Astrocyte of the spinal cord (primary cell): ENCODE measurements around the gene JAG1.

Experiments used
- DNase-seq: peaks from one replicate; pipeline ENCODE4 v3.0.0; 2011; ENCODE audit warnings: low read depth, low spot score
- H3K4me3 ChIP-seq: 2 replicates; pipeline ENCODE4 v1.5.1; 2011; ENCODE audit warnings: low read depth, mild to moderate bottlenecking, low read length, moderate library complexity
- in situ Hi-C: cut with HindIII; loops from 2 replicates; pipeline ENCODE4 v1.10.0; 2017; ENCODE audit warnings: low sequenced_read_pairs
- TF ChIP-seq, protein P1 (sequence below): IDR thresholded peaks from 2 replicates; pipeline ENCODE4 v1.5.1; 2012; ENCODE audit warnings: low read depth, mild to moderate bottlenecking, low read length, inconsistent platforms

Gene JAG1

DNA sequence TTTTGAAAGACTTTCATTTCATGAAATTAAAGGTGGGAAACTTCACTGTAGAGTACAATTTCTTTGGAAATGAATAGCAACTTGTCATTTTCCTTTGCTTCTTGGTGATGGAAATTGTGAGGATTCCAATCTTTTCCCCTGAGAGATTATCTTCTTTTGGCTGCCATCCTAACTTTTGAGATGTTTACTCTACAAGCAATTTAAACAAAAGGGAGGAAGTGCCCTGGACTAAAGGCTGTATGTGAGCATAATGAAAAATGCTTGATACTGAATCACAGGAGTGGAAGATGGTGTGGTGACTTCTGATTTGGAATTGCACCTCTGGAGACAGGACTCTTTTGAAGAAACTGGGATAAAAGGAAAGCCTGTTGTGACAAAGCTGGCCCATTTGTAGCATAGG, 43.1 kb upstream of the JAG1 start:
- TF ChIP-seq, protein P1, sequence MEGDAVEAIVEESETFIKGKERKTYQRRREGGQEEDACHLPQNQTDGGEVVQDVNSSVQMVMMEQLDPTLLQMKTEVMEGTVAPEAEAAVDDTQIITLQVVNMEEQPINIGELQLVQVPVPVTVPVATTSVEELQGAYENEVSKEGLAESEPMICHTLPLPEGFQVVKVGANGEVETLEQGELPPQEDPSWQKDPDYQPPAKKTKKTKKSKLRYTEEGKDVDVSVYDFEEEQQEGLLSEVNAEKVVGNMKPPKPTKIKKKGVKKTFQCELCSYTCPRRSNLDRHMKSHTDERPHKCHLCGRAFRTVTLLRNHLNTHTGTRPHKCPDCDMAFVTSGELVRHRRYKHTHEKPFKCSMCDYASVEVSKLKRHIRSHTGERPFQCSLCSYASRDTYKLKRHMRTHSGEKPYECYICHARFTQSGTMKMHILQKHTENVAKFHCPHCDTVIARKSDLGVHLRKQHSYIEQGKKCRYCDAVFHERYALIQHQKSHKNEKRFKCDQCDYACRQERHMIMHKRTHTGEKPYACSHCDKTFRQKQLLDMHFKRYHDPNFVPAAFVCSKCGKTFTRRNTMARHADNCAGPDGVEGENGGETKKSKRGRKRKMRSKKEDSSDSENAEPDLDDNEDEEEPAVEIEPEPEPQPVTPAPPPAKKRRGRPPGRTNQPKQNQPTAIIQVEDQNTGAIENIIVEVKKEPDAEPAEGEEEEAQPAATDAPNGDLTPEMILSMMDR: no peak
- in situ Hi-C loops: no loop called here
- peak; percentile 45 for DNase-seq
- H3K4me3 ChIP-seq: no peak overlapping the region

DNA sequence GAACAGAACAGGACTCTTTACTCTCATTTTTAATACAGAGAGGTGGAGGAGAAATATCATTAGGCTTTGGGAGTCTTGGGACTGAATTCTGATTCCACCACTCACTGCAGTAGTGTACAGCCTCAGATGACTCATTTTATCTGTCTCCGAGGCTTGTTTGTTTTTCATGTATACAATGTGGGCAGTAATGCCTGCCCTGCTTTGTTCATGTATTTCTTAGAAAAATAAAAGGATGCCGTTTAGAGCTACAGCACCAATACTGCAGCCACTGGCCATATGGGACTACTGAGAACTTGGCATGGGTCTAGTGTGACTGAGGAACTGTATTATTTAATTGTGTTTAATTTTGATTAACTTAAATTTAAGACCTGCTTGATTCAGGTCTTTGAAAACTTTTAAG, 41.2 kb upstream of the JAG1 start:
- TF ChIP-seq, protein P1: no peak
- peak; percentile 70 for DNase-seq
- in situ Hi-C loops: no loop called here
- no peak overlapping the region for H3K4me3 ChIP-seq

DNA sequence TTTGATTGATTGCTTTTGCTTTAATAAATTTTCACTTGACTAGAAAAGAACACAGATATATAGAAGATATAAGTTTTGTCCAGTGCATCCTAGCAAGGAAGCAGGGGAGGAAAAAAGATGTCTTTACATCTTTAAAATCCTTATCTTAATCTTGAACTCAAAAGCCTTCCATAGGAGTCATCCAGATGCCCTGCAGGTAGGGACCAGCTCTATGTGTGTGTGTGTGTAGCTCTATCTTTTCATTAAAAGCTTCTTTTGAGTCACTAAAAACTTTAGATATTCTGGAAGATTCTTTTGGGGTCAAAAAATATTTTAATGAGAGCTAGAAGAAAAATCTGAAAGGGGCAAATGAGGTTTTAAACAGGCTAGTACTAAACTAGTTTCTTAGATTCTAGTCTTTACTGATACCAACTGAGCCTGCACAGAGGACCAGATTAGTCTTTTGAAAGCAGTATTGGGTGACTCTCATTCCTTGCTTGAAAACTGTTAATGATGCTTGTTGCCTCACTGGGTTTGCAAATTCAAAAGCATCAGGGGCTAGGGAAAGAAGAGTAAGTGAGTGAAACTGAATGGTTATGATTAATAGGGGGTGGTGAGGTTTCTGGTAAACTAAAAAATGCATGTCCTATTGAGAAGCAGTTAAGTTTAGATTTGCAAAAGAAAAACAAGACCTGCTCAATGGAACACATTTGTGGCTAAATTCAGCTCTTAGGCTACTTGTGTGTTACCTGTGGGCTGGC, 40.6 kb upstream of the JAG1 start:
- in situ Hi-C loops: no loop called here
- no peak overlapping the region for H3K4me3 ChIP-seq
- TF ChIP-seq, protein P1: no peak
- no peak for DNase-seq

DNA sequence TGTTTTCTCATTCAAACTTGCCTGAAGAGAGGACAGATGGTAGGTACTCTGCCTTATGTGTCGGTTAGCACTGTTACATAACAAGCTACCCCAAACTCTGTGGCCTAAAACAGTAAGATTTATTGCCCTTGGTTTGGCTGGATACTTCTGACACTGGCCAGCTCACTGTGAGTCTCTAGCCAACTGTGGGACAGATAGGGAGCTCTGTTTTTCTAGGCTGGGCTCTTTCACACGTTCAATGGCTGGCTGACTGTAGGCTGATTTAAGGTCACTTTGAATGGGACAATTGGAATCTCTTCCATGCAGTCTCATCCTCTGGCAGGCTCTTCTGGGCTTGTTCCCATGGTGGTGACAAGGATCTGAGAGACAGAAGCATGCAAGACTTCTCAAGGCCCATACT, 39.4 kb upstream of the JAG1 start:
- TF ChIP-seq, protein P1: no peak
- DNase-seq: no peak
- H3K4me3 ChIP-seq: no peak overlapping the region
- in situ Hi-C loops: no loop called here

DNA sequence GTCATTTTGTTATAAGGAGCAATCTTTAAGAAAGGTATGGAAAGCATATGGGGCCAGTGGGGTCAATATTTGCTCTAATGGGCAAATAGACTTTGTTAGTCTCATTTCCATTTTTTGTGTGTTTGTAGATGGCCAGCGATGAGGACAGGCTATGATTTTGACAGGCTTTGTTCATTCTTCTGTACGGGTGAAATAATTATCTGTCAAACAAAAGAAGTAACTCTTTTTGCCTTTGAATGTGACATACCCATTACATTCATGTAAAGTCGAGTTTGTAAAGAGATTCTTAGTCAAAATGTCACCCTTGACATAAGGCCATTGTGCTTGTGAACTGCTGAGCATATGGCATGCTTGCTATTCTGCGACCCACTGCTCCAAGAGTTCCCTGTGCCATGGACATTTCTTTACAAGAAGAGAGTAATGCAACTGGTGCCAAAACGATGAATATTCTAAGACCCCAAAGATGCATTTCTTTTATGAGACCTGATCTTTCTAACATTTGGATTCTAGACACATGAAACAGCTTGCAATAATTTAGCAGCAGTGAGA, 38.2 kb upstream of the JAG1 start:
- in situ Hi-C loops: no loop called here
- TF ChIP-seq, protein P1: no peak
- no peak overlapping the region for H3K4me3 ChIP-seq
- no peak for DNase-seq

DNA sequence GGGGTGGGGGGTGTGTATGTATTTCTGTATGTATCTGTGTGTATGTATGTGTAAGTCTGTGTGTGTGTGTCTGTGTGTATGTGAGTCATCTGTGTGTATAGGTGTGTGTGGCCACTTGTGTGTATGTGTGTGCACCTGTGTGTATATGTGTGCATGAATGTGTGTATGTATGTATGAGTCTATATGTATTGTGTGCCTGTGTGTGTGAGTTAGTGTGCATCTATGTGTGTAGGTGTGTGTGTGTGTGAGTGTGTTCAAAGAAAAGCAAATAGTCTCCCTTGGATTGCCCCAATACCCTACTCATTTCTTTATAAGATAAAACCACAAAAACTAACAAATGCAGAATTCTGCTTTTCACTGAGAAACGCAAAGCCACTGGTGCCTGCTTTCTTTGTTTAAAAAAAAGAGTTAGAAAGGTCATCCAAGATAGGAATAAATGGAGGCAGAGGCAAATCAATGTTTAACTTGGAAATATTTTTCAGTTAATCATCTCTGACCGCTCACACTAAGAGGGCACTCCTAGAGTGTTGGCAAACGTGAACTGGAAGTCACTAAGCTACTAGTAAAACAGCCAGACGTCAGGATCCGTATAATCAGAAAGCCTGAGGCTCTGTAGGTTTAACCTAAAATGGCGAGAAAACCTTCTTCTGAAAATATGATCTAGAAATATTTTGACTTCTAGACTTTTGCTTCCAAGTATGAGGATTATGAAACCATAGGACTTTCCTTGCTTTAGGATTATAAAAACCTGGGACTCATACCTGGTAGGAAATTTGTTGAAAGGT, 37.4 kb upstream of the JAG1 start:
- no peak for DNase-seq
- in situ Hi-C loops: no loop called here
- TF ChIP-seq, protein P1: no peak
- no peak overlapping the region for H3K4me3 ChIP-seq
